Liver (tissue), 9 donors: ENCODE measurements around the gene RPL27A. TPM values are rescaled to one million over a fixed set of nuclear protein-coding genes. Genes with fewer than 3 reads are reported as not detected.

ENCODE experiments used
- DNase-seq: peaks from one replicate; pipeline ENCODE4 v3.0.0-alpha.2; 2017; ENCODE audit warnings: low spot score
- H3K27ac ChIP-seq, 2 donors: one replicate each; pipeline ENCODE4 v1.7.0; 2013; ENCODE audit warnings: inconsistent platforms in 2 of 2, low read length in 2 of 2, control low read depth in 1 of 2, low read depth in 1 of 2, mild to moderate bottlenecking in 1 of 2
- H3K27me3 ChIP-seq, 4 donors: one replicate each; pipeline versions ENCODE4 v1.6.1 to v1.7.0; 2013; ENCODE audit warnings: low read length in 3 of 4, inconsistent platforms in 1 of 4, mild to moderate bottlenecking in 1 of 4, moderate library complexity in 1 of 4; ENCODE audit not compliant: control insufficient read depth in 4 of 4, insufficient read depth in 4 of 4
- H3K36me3 ChIP-seq, 4 donors: one replicate each; pipeline versions ENCODE4 v1.6.1 to v1.7.0; 2013; ENCODE audit warnings: low read length in 3 of 4, mild to moderate bottlenecking in 3 of 4, low read depth in 1 of 4, moderate library complexity in 1 of 4; ENCODE audit not compliant: control insufficient read depth in 4 of 4, insufficient read depth in 3 of 4
- H3K4me1 ChIP-seq, 4 donors: one replicate each; pipeline versions ENCODE4 v1.6.1 to v1.7.0; 2013; ENCODE audit warnings: low read length in 3 of 4, mild to moderate bottlenecking in 3 of 4, moderate library complexity in 1 of 4; ENCODE audit not compliant: control insufficient read depth in 4 of 4, insufficient read depth in 4 of 4
- H3K4me3 ChIP-seq, 3 donors: one replicate each; pipeline versions ENCODE4 v1.6.1 to v1.7.0; 2013; ENCODE audit warnings: low read length in 3 of 3, control low read depth in 1 of 3, low read depth in 1 of 3, mild to moderate bottlenecking in 1 of 3
- H3K9ac ChIP-seq, 2 donors: one replicate each; pipeline ENCODE4 v1.7.0; 2013; ENCODE audit warnings: low read length in 2 of 2, mild to moderate bottlenecking in 2 of 2, moderate library complexity in 2 of 2, control low read depth in 1 of 2, low read depth in 1 of 2
- H3K9me3 ChIP-seq, 4 donors: one replicate each; pipeline versions ENCODE4 v1.6.1 to v1.7.0; 2013; ENCODE audit warnings: low read length in 3 of 4; ENCODE audit not compliant: control insufficient read depth in 4 of 4
- ATF3 ChIP-seq: IDR thresholded peaks from 2 replicates; pipeline ENCODE4 v1.6.1; 2016; ENCODE audit warnings: antibody characterized with exemption
- EGR1 ChIP-seq, 2 donors: IDR thresholded peaks; 2 replicates each; pipeline ENCODE4 v1.6.1; 2016 to 2018; ENCODE audit warnings: antibody characterized with exemption in 2 of 2, low read depth in 2 of 2
- FOXA1 ChIP-seq: IDR thresholded peaks from 2 replicates; pipeline ENCODE4 v1.6.1; 2016; ENCODE audit warnings: antibody characterized with exemption
- FOXA2 ChIP-seq: IDR thresholded peaks from 2 replicates; pipeline ENCODE4 v1.6.1; 2016; ENCODE audit warnings: antibody characterized with exemption
- GABPA ChIP-seq, 2 donors: IDR thresholded peaks in 1 of 2; conservative IDR thresholded peaks in 1 of 2; 2 replicates each; pipeline ENCODE4 v1.6.1; 2016; ENCODE audit warnings: antibody characterized with exemption in 2 of 2, mild to moderate bottlenecking in 1 of 2, moderate library complexity in 1 of 2
- HNF4A ChIP-seq, 2 donors: conservative IDR thresholded peaks; 2 replicates each; pipeline ENCODE4 v1.6.1; 2016; ENCODE audit warnings: antibody characterized with exemption in 2 of 2, mild to moderate bottlenecking in 2 of 2
- JUND ChIP-seq, 2 donors: IDR thresholded peaks; 2 replicates each; pipeline ENCODE4 v1.6.1; 2016; ENCODE audit warnings: antibody characterized with exemption in 2 of 2
- NR2F2 ChIP-seq: IDR thresholded peaks from 2 replicates; pipeline ENCODE4 v1.6.1; 2016; ENCODE audit warnings: antibody characterized with exemption
- RAD21 ChIP-seq, 2 donors: IDR thresholded peaks; 2 replicates each; pipeline ENCODE4 v1.6.1; 2016; ENCODE audit warnings: antibody characterized with exemption in 2 of 2, mild to moderate bottlenecking in 2 of 2
- REST ChIP-seq: IDR thresholded peaks from 2 replicates; pipeline ENCODE4 v1.6.1; 2016; ENCODE audit warnings: antibody characterized with exemption, mild to moderate bottlenecking
- RXRA ChIP-seq, 2 donors: IDR thresholded peaks; 2 replicates each; pipeline ENCODE4 v1.6.1; 2017 to 2018; ENCODE audit warnings: antibody characterized with exemption in 2 of 2, mild to moderate bottlenecking in 1 of 2
- SP1 ChIP-seq: IDR thresholded peaks from 2 replicates; pipeline ENCODE4 v1.6.1; 2018; ENCODE audit warnings: antibody characterized with exemption, mild to moderate bottlenecking
- TAF1 ChIP-seq: conservative IDR thresholded peaks from 2 replicates; pipeline ENCODE4 v1.6.1; 2016; ENCODE audit warnings: antibody characterized with exemption, mild to moderate bottlenecking
- YY1 ChIP-seq: IDR thresholded peaks from 2 replicates; pipeline ENCODE4 v1.6.1; 2016; ENCODE audit warnings: antibody characterized with exemption, mild to moderate bottlenecking
- ZBTB33 ChIP-seq: IDR thresholded peaks from 2 replicates; pipeline ENCODE4 v1.6.1; 2016; ENCODE audit warnings: antibody characterized with exemption
- WGBS: extraction: QIAGEN DNeasy Blood & Tissue Kit; methylation state at CpG from one replicate; pipeline ENCODE4 v1.1.7; 2013; 5-methylcytosine and 5-hydroxymethylcytosine counted together
- polyA plus RNA-seq, 2 donors: library from polyadenylated mRNA; stranded (reverse) in 1 of 2; unstranded in 1 of 2; fragments of 200-250 nt in 1 of 2; fragments of >200 nt in 1 of 2; fragmentation: Nextera tagmentation in 1 of 2; extraction: Ambion mirVana in 1 of 2; gene quantifications; one replicate each; pipeline versions ENCODE4 v1.2.1 to v1.2.3, GENCODE V29; 2013 to 2015
- total RNA-seq, 2 donors: library from RNA; depleted of rRNA; stranded (reverse); fragments of >200 nt; gene quantifications; one replicate each; pipeline ENCODE4 v1.2.3, GENCODE V29; 2014
- TF ChIP-seq, protein P1 (sequence below): fragments of 150-350 bp; IDR thresholded peaks from 2 replicates; pipeline ENCODE4 v1.5.1; 2017; ENCODE audit warnings: improper control_type of control experiment, low read depth, low read length; ENCODE audit not compliant: missing input control
- TF ChIP-seq, protein P2 (sequence below): IDR thresholded peaks from 2 replicates; pipeline ENCODE4 v1.6.1; 2016; ENCODE audit warnings: antibody characterized with exemption
- donor health status: healthy.
- donor health status: healthy.
- donor health status: healthy.
- donor health status: healthy.
- donor health status: healthy.

Gene RPL27A
- total and polyA plus RNA-seq, 4 donors: 178 to 928 (median 570) TPM

DNA sequence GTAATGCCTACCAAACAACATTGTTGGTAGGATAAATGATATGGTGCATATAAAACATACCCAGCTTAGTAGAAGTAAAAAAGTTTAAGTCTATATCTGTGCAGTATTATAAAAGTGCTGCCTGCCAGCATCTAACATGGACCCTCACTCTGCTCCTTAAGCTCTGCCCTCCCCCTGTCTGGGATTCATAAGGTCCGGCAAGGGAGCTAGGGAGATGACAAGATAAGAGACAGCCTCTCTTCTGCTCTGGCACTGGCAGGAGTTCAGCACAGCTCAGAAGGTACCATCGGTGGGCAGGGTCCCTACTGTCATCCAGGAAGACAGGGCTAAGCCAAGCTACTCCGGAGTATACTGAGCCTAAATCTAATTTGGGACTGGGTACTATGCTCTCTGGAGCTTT is 42.9 kb upstream of the RPL27A start:
- 81% methylated on average over 3 of the region's 3 CpGs for WGBS
- Histone ChIP-seq H3K27ac (no peak overlapping the region), H3K4me3 (no peak overlapping the region), H3K36me3 (peaks cover 13 to 85% (median 60%) of the 10 kb centered on the region in 4 donors), H3K9me3 (peaks cover 0 to 6% (median 2%) of the 10 kb centered on the region in 4 donors), H3K9ac (no peak overlapping the region), H3K4me1 (no peaks in the 10 kb centered on the region), H3K27me3 (no peaks in the 10 kb centered on the region)
- no peak for DNase-seq
- TF ChIP-seq NR2F2: no peak
- no peak for TF ChIP-seq REST
- no peak for TF ChIP-seq ZBTB33
- no peak for TF ChIP-seq HNF4A (conservative IDR thresholded peaks at IDR 0.05)
- no peak for TF ChIP-seq RXRA (IDR thresholded peaks at IDR 0.05)
- TF ChIP-seq GABPA (IDR thresholded peaks at IDR 0.05 in 1 of 2, conservative IDR thresholded peaks at IDR 0.05 in 1 of 2): no peak
- no peak for TF ChIP-seq JUND (IDR thresholded peaks at IDR 0.05)
- TF ChIP-seq, protein P1, sequence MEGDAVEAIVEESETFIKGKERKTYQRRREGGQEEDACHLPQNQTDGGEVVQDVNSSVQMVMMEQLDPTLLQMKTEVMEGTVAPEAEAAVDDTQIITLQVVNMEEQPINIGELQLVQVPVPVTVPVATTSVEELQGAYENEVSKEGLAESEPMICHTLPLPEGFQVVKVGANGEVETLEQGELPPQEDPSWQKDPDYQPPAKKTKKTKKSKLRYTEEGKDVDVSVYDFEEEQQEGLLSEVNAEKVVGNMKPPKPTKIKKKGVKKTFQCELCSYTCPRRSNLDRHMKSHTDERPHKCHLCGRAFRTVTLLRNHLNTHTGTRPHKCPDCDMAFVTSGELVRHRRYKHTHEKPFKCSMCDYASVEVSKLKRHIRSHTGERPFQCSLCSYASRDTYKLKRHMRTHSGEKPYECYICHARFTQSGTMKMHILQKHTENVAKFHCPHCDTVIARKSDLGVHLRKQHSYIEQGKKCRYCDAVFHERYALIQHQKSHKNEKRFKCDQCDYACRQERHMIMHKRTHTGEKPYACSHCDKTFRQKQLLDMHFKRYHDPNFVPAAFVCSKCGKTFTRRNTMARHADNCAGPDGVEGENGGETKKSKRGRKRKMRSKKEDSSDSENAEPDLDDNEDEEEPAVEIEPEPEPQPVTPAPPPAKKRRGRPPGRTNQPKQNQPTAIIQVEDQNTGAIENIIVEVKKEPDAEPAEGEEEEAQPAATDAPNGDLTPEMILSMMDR: no peak
- TF ChIP-seq RAD21 (IDR thresholded peaks at IDR 0.05): no peak
- TF ChIP-seq FOXA1: no peak
- no peak for TF ChIP-seq TAF1
- TF ChIP-seq, protein P2, sequence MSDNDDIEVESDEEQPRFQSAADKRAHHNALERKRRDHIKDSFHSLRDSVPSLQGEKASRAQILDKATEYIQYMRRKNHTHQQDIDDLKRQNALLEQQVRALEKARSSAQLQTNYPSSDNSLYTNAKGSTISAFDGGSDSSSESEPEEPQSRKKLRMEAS: no peak
- no peak for TF ChIP-seq SP1

DNA sequence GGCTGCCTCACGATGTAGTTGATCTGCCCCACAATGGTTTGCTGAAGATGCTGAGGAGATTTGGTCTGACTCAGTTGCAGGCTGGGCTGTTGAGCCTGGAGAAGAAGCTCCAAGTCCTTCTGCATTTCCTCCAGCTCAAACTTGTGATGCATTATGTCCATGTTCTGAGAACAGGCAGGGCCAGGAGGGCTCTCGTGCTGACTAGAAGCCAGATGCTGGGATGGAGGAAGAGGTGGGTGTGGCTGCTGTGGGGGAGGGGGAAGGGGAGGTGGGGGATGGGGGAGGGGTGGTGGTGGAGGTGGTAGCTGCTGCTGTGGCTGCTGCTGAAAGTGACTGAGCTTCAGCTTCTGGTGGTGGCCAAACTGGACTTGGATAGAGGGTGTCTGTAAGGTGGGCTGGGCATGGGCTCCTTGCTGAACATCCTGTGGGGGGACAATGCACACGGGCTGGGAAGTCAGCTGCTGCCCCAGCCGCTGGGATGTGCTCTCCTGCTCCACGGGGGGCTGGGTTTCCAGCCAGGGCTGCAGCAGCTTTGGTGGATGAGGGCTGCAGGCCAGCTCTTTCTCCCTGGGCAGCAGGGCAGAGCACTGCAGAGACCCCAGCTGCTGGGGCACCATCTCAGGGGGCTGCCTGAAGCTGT is 42.2 kb upstream of the RPL27A start:
- 82% methylated on average over 5 of the region's 5 CpGs for WGBS
- no peak for DNase-seq
- Histone ChIP-seq H3K36me3 (peaks cover 17 to 85% (median 61%) of the 10 kb centered on the region in 4 donors), H3K4me1 (no peaks in the 10 kb centered on the region), H3K27ac (no peak overlapping the region), H3K27me3 (no peaks in the 10 kb centered on the region), H3K4me3 (no peak overlapping the region), H3K9me3 (peaks cover 0 to 6% (median 2%) of the 10 kb centered on the region in 4 donors), H3K9ac (no peak overlapping the region)
- TF ChIP-seq ATF3 (no peak), SP1 (no peak), ZBTB33 (no peak), TAF1 (no peak), NR2F2 (no peak), EGR1 (IDR thresholded peaks at IDR 0.05; ENCODE audit: low read depth in 2 of 2) (no peak), GABPA (IDR thresholded peaks at IDR 0.05 in 1 of 2, conservative IDR thresholded peaks at IDR 0.05 in 1 of 2) (no peak), JUND (IDR thresholded peaks at IDR 0.05) (no peak), FOXA2 (no peak), HNF4A (conservative IDR thresholded peaks at IDR 0.05) (no peak), YY1 (no peak)
- TF ChIP-seq, protein P2: no peak
- TF ChIP-seq, protein P1: no peak
